GM19023 (cell line): ENCODE results near the gene CHI3L1.

Experiments used
- ATAC-seq: cut with Tn5 transposase; IDR thresholded peaks from one replicate; pipeline ENCODE4 v1.9.1; 2021; ENCODE audit warnings: mild to moderate bottlenecking, moderate library complexity; ENCODE audit not compliant: unreplicated experiment

The CHI3L1 gene

DNA sequence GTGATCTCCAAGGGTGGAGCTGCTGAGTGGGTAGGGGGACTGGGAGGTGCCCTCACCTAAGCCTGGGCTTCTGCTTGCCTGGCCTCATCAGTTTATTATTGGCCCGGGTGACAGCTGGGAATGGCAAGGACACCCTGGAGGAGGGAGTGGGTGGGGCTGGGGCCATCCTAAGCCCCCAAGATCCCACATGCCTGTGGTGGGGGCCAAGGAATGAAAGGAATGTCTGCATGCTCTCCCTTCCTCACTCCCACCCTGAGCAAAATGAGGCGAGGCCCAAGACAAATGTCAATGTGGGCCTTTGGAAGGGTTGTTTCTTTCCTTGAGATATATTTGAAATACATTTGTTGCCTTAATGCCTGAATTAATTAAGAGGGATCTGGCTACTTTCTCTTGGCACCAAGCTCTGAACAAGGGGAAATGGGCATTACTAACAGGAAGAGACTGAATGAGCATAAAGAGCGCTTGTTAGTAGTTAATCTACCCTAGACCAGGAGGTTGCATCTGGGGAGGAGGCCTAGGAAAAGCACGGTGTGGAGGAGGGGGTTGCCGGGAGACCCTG, 19.7 kb upstream of the CHI3L1 start:
- ATAC-seq = no peak

DNA sequence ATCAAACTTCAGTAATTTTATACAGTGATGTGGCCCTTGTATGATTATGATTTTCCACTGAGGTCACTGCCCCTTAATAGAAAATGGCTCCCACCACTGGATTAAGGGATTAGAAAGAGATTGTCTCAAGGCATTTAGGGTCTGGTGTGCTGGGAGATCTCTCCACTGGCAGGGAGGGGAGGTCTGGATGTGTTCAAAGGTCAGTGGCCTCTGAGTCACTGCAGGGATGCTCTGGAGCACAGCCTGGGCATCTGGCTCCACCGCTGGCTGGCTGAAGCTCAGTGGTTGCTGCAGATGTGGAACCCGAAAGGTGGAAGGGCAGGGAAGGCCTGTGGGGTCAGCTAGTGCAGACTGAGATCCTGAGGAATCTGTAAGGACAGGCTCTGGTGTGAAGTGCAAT, 18.3 kb upstream of the CHI3L1 start:
- ATAC-seq = no peak

DNA sequence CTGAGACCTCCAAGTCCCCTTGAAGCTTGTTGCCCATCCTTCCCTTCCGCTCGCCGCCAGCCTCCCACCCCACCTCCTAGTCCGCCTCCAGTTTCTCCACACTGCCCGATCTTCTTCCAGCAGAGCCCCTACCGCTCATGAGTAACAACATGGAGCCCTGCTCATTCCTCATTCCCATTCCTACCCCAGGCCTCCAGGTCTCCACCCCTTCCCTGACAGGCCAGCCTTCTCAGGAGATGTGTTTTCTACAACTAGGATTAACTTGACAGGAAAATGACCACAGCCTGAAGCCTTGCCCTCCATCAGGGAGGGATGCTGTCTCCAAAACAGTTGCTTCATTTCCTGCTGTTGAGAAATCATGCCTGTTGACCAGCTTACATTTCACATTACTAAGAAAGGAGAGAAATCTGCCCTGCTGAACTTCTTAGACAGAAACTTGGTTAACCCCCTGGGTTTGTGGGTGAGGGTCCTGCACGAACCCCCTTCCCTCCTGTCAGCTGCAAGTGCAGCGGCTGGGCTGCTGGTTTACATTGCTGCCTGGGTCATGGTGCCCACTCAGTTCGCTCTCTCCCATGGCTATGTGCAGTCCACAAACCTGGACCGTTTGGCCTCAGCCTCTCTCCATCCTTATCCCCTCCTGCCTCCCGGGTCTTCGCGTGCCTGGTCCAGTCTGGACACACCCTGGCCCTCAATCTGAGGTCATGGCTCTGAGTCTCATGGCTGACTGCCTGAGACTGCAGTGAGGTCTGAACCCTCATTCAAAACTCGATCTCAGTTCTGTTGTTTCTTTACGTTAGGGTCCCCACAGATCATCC, 16.1 kb upstream of the CHI3L1 start:
- no peak for ATAC-seq

DNA sequence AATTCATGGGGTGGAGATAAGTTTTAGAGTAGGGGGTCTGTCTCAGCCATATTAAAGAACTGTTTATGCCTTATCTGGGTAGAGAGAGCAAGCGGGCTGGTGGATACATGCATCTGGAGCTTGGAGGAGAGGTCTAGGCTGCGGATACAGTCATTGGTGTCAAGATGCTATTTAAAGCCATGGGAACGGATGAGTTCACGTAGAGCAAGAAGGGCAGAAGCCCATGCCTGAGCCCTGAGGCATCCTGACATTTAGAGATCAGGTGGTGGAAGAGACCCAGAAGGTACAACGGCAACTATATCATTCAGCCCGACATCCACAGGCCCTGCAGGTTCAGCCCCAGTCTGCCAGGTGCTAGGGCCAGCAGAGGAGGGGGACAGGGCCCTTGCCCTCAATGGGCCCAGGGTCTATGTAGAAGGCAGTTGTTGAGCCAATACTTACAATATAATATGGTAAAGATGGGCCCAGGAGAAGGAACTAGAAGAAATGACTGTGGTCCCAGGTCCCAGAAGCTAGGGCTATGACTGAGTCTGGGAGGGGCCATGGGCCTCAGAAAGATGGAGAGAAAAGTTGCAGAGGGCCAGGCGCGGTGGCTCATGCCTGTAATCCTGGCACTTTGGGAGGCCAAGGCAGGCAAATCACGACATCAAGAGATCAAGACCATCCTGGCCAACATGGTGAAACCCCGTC, 15.2 kb upstream of the CHI3L1 start:
- ATAC-seq = no peak

DNA sequence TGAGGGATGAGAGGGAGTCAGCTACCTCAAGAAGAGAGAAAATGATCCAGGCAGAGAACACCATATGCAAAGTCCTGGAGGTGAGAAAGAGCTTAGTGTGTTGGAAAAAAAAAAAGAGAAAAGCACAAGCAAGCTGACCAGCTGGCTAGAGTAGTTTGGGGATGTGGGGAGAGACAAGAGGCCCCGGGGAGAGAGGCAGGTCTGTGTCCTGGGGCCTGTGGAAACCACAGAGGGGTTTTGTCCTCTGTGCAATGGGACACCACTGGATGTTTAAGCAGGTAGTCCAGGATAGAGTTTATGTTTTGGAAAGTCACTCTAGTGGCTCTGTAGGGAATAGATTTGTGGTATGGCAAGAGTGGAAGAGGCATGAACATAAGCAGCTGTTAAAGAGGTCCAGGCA, 14.4 kb upstream of the CHI3L1 start:
- no peak for ATAC-seq

DNA sequence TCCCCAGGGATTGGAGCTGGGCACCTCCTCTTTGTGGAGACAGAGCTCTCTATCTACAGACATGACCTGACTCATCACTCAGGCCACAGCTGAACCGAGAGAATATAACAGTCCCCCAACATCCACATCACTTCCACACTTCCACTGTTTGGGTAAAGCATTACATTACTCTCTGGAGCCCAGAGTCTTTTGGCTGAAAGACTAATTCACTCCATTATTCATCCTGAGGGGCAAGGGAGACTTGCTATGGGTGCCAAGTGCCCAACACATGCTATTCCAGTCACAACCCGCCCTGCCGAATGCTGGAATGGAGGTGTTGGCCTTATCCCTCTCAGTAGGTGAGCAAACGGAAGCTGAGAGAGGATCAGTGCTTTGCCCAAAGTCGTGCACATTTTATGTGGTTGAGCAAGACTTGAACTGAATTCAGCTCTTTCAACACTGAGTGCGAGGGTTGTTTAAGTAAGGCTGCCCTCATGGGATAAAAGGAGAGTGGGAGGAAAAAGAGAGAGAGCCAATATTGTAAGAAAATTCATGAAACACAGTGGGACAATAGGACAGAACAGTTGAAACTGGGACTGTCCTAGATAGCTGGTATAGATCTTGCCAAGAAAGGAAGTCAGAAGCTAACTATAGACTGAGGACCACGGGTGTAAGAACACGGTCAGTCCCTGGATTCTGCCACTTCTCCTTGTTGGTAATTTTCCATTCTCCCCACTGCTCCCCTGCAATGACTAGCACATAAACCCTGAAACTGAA, 13.5 kb upstream of the CHI3L1 start:
- ATAC-seq = no peak

DNA sequence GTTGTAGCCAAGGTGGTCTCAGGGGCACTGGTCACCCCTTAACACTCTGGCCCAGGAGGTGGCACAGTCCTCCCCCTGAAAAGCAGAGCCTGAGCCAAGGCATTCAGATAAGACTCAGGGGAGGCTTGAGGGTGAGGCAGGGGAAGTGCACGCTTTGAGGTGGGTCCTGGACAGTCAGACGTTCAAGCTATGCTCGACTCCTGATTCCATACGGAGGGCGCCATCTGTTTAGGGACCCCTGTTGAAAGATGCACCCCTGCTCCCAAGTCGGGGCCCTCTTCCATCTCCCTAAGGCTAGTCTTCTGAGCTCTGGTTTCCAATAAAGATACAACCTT, 12.9 kb upstream of the CHI3L1 start:
- ATAC-seq = no peak

DNA sequence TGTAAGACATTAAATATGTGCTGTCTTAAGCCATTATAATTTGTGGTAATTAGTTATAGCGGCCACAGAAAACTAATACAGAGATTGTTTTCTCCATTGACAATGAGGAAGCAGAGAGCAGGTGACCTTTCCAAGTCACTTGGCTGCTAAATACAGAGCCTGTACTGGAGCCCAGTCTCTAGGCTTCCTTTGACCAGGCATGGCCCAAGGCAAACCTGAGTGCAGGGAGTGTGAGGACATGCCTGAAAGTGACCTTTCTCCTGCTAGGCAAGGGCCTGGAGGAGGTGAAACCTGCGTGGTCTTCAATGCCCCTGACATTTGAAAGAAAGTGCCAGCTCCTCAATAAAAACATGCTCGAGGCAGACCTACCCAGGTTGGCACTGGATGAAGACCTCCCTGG, 12.5 kb upstream of the CHI3L1 start:
- ATAC-seq = no peak

DNA sequence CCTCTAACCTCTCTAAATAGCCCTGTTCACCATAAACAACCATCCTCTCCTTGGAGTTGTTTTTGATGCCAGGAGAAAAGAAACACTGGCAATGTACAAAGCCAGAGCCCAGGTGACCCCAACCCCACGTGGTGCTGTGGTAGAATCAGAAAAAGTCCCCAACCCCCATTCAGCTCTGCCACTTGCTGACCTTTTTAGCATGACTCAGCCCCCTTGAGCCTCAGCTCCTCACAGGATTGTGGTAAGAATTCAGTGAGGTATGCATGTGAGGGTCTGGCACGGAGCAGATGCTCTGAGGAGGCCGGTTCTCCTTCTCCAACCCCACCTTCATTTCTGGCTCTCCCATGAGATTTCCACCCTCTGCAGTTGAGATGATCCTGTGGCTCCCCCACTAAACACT, 11.1 kb upstream of the CHI3L1 start:
- ATAC-seq = no peak

DNA sequence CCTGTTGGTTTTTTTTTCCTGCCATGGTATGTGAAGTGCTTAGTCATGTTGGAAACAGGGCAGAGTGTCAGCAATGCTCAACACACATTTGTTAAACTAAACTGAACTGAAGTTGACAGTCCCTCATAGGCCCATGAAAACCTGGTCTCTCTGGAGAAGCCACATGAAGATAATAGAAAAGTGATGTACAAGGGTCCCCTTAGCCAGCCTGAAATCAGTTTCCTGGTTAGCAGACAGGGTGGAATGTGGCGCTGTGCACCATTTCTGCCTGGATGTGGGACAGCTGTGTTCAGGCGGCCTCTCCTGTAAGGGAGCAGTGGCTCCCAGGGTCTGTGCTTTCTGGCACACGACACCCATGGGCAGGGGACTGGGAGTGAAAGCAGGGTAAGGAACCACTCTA, 9.9 kb upstream of the CHI3L1 start:
- no peak for ATAC-seq

DNA sequence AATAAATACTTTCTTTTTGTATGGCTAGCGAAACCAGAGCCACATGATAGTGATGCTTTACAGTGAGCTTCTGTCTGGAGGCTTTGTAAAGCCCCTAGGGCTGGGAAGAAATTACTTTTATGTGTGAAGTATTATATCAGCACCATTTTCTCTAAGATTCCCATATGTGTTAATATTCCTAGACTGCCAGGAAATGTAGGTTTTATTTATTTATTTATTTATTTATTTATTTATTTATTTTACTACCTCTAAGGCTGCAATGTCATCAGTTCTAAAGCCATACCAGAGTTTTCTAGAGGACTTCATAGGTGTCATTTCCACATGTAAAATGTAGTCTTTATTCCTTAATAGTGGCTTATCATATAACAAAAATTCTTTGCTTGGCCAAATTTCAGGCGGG, 4.4 kb upstream of the CHI3L1 start:
- no peak for ATAC-seq

DNA sequence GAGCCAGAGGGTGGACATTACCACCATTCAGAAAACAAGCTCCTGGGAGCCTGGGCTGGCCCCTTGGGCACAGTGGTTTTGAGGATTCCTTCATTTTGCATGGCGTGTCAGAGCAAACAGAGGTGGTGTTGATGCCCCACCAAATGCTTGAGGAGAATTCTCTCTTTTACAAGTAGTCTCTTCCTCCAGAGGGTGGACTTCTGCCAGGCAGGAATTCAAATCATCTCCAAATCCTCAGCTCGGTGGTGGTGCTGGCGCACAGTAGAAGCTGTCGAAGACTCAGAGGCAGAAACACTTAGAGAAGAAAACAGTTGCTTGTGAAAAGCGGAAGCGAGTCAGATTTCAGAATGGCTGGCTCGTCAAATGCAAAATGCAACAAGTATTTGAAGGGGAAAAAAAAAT, 3.4 kb upstream of the CHI3L1 start:
- no peak for ATAC-seq

DNA sequence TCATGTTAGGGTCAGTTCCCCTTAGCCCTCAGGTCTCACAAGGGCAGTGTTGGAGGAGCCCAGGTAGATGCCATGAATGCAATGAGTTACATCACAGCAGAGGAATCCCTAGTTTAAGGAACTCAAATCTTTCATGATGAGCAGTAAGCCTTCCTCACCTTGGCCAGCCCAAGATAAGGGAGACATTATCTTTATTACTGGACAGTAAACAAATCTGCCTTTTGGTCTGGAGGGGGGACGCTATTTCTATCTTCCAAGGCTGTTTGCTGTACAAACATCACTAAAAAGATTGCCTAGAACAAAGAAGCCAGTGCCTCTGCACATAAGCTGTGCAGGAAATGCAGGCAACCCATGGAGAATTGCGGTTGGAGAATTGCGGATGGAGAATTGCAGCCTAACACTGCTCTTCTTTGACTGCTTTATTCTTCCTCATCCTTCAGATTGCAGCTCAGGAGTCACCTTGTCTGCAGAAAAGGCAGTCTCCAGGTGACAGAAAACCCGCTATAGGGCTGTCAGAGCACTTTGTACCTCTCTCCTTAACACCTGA, 2.3 kb upstream of the CHI3L1 start:
- ATAC-seq = no peak

DNA sequence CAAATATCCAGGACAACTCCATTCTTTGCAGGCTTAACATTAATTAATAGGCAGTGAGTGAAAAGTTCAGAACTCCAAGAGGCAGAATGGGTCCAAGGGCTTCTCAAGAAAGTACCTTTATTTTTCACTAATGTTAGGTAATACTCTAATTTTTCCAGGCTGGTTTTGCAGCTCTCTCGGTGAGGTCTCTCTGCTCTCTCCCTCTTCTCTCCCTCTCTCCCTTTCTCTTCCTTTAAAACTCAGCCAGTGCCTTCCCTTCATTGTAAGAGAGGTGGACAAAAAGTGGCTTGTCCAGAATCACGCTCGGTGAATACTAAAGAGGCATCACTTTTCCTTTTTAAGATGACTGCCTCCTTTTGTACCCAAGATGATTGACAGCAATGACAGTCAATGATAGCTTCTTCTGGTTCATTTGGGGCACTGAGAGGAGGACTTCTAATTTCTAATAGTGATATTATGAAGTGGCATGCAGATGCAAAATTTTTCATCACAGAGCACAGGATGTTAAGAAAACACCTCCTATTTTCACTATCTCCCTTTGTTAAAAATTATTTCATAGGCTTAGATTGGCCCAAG, 1.3 kb upstream of the CHI3L1 start:
- ATAC-seq = no peak

DNA sequence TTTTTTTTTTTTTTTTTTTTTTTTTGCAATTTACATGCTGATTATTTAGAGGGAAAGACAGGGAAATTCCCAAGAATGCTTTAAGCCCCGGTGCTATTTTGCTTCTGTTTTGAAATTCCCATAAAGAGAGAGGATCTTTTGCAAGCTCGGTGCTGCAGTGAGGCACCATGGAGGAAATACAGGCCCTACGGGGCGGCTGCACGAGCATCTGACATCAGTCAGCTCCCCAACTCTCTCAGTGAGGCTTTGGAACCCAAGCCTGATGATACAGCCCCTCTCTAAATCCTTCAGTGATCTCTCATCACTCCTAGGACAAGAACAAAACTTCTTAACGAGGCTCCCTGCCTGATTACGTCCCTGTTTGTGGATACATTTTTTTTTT, 791 bp upstream of the CHI3L1 start:
- ATAC-seq = no peak

DNA sequence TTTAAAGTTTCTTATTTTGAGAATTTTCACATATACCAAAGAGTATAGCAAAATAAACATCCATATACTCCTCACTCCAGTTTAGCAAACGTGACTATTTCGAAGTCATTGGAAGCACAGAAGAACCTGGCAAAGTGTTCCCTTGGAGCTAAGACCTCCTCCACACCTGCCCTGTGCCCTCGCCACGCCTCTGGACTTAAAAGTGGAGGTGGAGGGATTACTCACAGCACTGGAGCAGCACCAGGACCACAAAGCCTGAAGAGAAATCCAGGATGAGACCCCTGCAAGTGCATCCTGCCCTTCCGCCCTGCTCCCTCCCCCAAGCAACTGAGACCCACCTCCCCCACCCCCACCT, 436 bp downstream of the CHI3L1 start:
- ATAC-seq = no peak

DNA sequence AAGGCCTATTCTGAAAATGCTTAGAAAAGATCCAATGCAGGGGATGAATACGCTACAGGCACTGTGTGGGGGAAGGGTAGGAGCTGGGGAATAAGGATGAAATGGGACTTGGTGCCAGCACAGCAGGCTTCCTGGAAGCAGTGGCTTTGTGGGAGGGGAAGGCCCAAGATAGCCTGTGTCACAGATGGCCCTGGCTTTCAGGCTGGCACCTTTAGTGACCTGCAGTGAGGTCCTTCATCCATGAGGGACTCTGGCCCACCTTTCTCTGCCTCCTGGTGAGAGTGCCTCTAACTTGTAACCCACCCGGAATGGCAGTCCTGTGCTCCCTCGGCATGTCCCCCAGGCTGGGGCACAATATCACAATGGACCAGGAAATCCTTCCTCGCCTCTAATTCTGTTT, 919 bp downstream of the CHI3L1 start:
- ATAC-seq = no peak

DNA sequence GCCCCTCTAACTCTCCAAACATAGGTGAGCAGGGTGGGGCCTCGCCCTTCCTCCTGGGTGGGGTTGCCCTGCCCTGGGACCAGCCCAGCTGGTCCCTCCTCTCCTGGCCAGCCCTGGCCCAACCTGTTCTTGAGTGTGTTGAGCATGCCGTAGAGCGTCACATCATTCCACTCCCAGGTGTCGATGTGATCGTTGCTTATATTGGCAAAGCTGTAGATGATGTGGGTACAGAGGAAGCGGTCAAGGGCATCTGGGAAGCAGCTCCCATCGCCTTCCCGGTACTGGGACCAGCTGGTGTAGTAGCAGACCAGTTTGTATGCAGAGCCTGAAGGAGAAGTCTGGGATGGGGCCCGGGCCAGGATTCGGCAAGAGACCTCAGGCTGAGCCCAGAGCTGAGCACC, 1.4 kb downstream of the CHI3L1 start:
- no peak for ATAC-seq

DNA sequence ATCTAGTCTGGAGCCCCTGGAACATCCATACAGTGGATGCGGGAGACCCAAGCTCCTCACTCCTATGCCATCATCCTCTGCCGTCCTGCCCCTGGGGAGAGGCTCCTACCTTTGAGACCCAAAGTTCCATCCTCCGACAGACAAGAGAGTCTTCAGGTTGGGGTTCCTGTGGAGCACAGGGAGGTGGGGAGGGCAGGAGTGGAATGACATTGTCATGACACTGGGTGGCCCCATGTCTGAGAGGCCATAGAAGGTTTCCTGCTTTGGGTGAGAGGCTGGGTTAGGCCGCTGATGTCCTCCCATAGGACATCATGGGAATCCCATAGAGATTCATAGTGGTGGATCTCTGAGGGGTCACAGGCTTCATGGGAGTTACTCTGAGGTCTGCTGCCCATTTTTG, 2.0 kb downstream of the CHI3L1 start:
- no peak for ATAC-seq

DNA sequence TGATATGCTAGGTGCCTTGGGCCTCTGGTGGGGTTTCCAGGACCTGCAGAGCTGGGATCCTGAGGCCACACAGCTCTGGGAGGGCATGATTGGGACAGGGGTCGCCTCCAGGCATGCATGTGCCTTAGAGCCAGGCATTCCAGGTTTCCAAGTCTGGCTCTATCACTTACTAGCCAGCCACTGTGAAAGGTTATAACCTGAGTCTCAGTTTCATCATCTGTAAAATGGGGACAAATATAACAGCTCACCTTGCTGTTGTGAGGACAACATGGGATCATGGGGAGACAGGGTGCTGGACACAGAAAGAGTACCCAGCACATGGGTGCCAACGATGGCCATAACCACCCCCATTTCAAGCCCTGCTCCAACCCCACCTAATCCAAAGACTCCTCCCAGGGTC, 2.7 kb downstream of the CHI3L1 start:
- no peak for ATAC-seq

DNA sequence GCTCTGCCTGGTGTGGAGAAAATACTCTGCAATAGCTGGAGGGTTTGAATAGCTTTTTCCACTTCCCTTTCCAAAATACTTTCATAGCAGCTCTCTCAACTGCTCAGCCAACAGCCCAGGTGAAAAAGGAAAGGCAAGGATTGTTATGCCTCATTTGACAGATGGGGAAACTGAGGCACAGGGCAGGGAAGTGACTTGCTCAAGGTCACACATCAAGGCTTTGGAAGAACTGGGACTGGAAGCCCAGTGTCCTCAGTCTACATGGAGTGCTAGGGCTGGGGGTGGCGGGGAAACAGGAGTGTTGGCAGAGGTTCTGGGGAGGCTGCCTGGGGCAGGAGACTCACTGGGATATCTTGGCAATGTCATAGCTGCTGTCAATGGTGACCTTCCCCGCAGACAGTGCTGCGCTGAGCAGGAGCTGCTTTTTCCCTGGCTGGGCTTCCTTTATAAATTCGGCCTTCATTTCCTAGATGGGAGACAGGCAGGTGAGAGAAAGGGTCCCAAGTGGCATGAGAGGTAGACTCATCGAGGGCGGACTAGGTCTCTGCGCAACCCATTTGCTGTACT, 4.0 kb downstream of the CHI3L1 start:
- ATAC-seq = no peak
